Right lobe of liver (tissue), 4 donors: ENCODE measurements around the gene PPAN.

ENCODE experiments used
- CTCF ChIP-seq, 4 donors: fragments of 200-600 bp in 3 of 4; fragments of 450-650 bp in 1 of 4; IDR thresholded peaks; one replicate each; pipeline versions ENCODE4 v1.5.1 to v1.8.0; 2016 to 2022; ENCODE audit warnings: antibody characterized with exemption in 4 of 4, mild to moderate bottlenecking in 2 of 4
- POLR2A ChIP-seq: fragments of 450-650 bp; IDR thresholded peaks from one replicate; pipeline ENCODE4 v1.6.1; 2017; ENCODE audit warnings: antibody characterized with exemption, mild to moderate bottlenecking
- donor health status: DM: no; HTN: no; CAD: no.
- donor health status: DM: no; HTN: no; CAD: no.
- donor health status: DM: no; HTN: yes; CAD: no.

GRCh38 chr19:10092648-10093294 is 13.4 kb upstream of the PPAN start:
- TF ChIP-seq CTCF (IDR thresholded peaks at IDR 0.05) (no peak), POLR2A (peak; percentile 18)
